Vagina (tissue), 2 donors: ENCODE measurements around the gene TUNAR. TPM values are rescaled to one million over a fixed set of nuclear protein-coding genes. Genes with fewer than 3 reads are reported as not detected.

Experiments
- DNase-seq, 2 donors: peaks; one replicate each; pipeline ENCODE4 v3.0.0-alpha.2; 2017; ENCODE audit errors: extremely low spot score in 2 of 2
- H3K27ac ChIP-seq: fragments of 200-600 bp; sonication (generic); one replicate; pipeline ENCODE4 v1.5.1; 2019
- H3K27me3 ChIP-seq: fragments of 200-600 bp; sonication (generic); one replicate; pipeline ENCODE4 v1.5.1; 2019
- H3K36me3 ChIP-seq, 2 donors: fragments of 200-600 bp; sonication (generic); one replicate each; pipeline ENCODE4 v1.5.1; 2017 to 2019
- H3K4me1 ChIP-seq: fragments of 200-600 bp; sonication (generic); one replicate; pipeline ENCODE4 v1.5.1; 2019
- H3K4me3 ChIP-seq, 2 donors: fragments of 200-600 bp; sonication (generic); 1 replicate in 1 of 2; 2 replicates in 1 of 2; pipeline ENCODE4 v1.5.1; 2016 to 2019
- H3K9me3 ChIP-seq: fragments of 200-600 bp; sonication (generic); one replicate; pipeline ENCODE4 v1.5.1; 2019
- POLR2A ChIP-seq, 2 donors: fragments of 450-650 bp; IDR thresholded peaks; one replicate each; pipeline ENCODE4 v1.6.1; 2017; ENCODE audit warnings: antibody characterized with exemption in 2 of 2, mild to moderate bottlenecking in 2 of 2, moderate library complexity in 2 of 2
- POLR2AphosphoS5 ChIP-seq, 2 donors: sonication (generic); formaldehyde crosslinking; IDR thresholded peaks; one replicate each; pipeline ENCODE4 v1.9.0; 2017; ENCODE audit warnings: antibody characterized with exemption in 2 of 2, mild to moderate bottlenecking in 2 of 2, low read depth in 1 of 2; ENCODE audit not compliant: insufficient read depth in 1 of 2
- intact Hi-C: fragments of 100-400 bp; cut with DNase I; formaldehyde crosslinking; loops from one replicate; pipeline ENCODE4 v1.15.1; 2023
- total RNA-seq: library from RNA; depleted of rRNA; stranded (reverse); fragments of >200 nt; gene quantifications from one replicate; pipeline ENCODE4 v1.2.3, GENCODE V29; 2016
- TF ChIP-seq, protein P1 (sequence below), 3 experiments: fragments of 450-650 bp in 2 of 3; fragments of 200-600 bp in 1 of 3; sonication (generic) in 1 of 3; IDR thresholded peaks; one replicate each; pipeline ENCODE4 v1.5.1; 2017 to 2019; ENCODE audit warnings: antibody characterized with exemption in 3 of 3, mild to moderate bottlenecking in 2 of 3, moderate library complexity in 2 of 3

Gene TUNAR
- total RNA-seq, 1 donor from 2014 or later: not detected

- Histone ChIP-seq H3K9me3 (no peaks in the 10 kb centered on the region), H3K4me3 (no peak overlapping the region), H3K36me3 (no peaks in the 10 kb centered on the region), H3K27ac (no peak overlapping the region), H3K4me1 (no peaks in the 10 kb centered on the region), H3K27me3 (no peaks in the 10 kb centered on the region)
- DNase-seq: no peak
- no peak for TF ChIP-seq POLR2A (IDR thresholded peaks at IDR 0.05)
- TF ChIP-seq POLR2AphosphoS5 (IDR thresholded peaks at IDR 0.05; ENCODE audit: insufficient read depth in 1 of 2, low read depth in 1 of 2): no peak
- TF ChIP-seq, protein P1, sequence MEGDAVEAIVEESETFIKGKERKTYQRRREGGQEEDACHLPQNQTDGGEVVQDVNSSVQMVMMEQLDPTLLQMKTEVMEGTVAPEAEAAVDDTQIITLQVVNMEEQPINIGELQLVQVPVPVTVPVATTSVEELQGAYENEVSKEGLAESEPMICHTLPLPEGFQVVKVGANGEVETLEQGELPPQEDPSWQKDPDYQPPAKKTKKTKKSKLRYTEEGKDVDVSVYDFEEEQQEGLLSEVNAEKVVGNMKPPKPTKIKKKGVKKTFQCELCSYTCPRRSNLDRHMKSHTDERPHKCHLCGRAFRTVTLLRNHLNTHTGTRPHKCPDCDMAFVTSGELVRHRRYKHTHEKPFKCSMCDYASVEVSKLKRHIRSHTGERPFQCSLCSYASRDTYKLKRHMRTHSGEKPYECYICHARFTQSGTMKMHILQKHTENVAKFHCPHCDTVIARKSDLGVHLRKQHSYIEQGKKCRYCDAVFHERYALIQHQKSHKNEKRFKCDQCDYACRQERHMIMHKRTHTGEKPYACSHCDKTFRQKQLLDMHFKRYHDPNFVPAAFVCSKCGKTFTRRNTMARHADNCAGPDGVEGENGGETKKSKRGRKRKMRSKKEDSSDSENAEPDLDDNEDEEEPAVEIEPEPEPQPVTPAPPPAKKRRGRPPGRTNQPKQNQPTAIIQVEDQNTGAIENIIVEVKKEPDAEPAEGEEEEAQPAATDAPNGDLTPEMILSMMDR (IDR thresholded peaks at IDR 0.05): no peak
- intact Hi-C loops: no loop called here
These were observed 6.9 kb upstream of the TUNAR start for GRCh38 chr14:95869776-95870175.

- no peak for DNase-seq
- TF ChIP-seq, protein P1 (IDR thresholded peaks at IDR 0.05): no peak
- TF ChIP-seq POLR2AphosphoS5 (IDR thresholded peaks at IDR 0.05; ENCODE audit: insufficient read depth in 1 of 2, low read depth in 1 of 2): no peak
- TF ChIP-seq POLR2A (IDR thresholded peaks at IDR 0.05): no peak
- Histone ChIP-seq H3K9me3 (no peaks in the 10 kb centered on the region), H3K4me3 (no peak overlapping the region), H3K4me1 (peaks cover 2% of the 10 kb centered on the region), H3K36me3 (no peaks in the 10 kb centered on the region), H3K27ac (no peak overlapping the region), H3K27me3 (no peaks in the 10 kb centered on the region)
- intact Hi-C loops: no loop called here
These were observed 5.9 kb upstream of the TUNAR start for GRCh38 chr14:95870772-95871171.

DNA sequence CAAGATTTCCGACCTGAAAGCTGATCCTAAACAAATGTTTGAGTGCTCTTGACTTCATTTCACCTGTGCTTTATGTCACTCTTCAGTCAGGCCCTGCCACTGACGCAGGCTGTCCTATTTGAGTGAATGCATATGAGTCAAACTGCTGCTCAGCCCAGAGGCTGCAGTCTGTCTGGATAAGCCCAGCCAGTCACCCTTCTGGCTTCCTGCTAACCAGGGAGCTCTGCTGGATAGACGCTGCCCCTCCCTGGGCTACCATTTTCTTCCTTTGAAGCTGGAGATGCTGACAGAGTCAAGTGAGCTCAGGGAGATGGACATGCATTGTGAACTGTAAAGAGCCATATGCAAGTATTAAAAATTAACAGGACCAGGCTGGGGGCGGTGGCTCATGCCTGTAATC is 5.1 kb upstream of the TUNAR start:
- peaks cover 7% of the 10 kb centered on the region for H3K27me3 ChIP-seq

DNA sequence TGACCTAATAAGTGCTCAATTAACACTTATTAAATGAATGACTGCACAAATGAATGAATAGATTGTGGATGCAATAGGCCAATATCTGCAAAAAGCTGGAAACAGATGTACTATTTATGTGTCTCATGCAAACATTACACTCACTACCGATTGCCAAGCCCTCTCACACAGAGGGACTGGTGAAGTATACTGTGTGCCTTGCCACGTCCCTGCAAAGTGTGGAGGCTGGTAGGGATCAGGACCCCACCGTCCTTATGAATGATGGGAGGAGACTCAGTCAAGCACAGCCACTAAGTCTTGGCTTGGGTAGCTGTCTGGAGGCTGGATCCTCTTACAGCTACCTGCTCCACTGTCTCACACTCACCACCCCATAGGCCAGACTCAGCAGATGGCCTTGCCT is 3.9 kb upstream of the TUNAR start:
- H3K4me1 ChIP-seq: peaks cover 15% of the 10 kb centered on the region
- no peaks in the 10 kb centered on the region for H3K36me3 ChIP-seq
- TF ChIP-seq POLR2A (IDR thresholded peaks at IDR 0.05): no peak
- TF ChIP-seq, protein P1 (IDR thresholded peaks at IDR 0.05): no peak
- TF ChIP-seq POLR2AphosphoS5 (IDR thresholded peaks at IDR 0.05; ENCODE audit: insufficient read depth in 1 of 2, low read depth in 1 of 2): no peak
- no peak for DNase-seq
- peaks cover 10% of the 10 kb centered on the region for H3K27me3 ChIP-seq
- H3K27ac ChIP-seq: no peak overlapping the region
- H3K9me3 ChIP-seq: no peaks in the 10 kb centered on the region
- intact Hi-C loops: no loop called here
- no peak overlapping the region for H3K4me3 ChIP-seq

More for the DNA sequence above, 5.1 kb upstream of the TUNAR start:
- H3K4me1 ChIP-seq: peaks cover 9% of the 10 kb centered on the region
- no peak overlapping the region for H3K27ac ChIP-seq
- TF ChIP-seq POLR2AphosphoS5 (IDR thresholded peaks at IDR 0.05; ENCODE audit: insufficient read depth in 1 of 2, low read depth in 1 of 2) (no peak), POLR2A (IDR thresholded peaks at IDR 0.05) (no peak)
- TF ChIP-seq, protein P1 (IDR thresholded peaks at IDR 0.05): no peak
- no peak overlapping the region for H3K4me3 ChIP-seq
- intact Hi-C loops: no loop called here
- H3K9me3 ChIP-seq: no peaks in the 10 kb centered on the region
- peak in 1 of 2 donors; percentile 52 for DNase-seq
- no peaks in the 10 kb centered on the region for H3K36me3 ChIP-seq

DNA sequence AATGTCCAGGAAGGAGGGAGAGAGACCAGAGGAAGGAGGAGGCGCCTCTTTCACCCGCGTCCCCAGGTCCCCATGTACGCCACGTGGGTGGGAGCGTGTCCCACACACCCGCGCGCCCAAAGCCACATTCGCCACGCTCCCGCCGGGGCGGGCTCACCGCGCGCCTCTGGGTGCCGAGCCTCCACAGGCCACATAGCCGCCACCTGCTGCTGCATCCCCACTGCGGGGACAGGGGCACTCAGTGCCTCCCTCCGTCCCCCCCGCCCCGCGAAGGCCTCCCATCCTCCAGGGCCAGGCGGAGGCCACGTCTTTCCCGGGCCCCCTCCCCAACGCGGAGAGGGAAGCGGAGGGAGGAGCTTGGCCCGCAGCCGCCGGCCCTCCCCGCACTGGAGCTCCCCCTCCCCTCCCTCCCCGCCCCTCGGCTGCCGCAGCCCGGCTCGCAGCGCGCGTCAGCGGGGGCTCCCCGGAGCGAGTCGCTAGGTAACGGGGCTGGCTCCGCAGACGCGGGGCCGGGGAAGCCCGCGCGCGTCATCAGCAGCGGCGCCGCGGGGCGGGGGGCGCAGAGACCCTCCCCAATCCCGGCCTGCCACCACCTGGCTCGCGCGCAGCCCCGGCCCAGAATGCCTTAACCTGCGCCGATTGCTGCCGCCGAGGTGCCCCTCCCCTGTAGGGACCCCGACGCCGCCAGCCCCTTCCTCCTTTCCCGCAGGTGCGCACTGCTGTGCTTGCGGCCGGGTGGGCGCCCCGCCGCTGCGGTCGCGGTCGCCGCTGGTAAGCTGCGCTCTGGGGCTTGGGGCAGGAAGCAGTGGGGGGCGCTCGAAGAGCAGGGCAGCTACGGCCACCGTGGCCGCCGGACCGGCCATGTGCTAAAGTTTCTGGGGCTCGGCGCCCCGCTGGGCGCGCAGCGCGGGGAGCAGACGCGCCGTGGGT is 536 bp upstream of the TUNAR start:
- no peak for DNase-seq
- Histone ChIP-seq H3K4me1 (peaks cover 15% of the 10 kb centered on the region), H3K27ac (no peak overlapping the region), H3K9me3 (no peaks in the 10 kb centered on the region), H3K4me3 (peak overlapping the region in 1 of 2 donors; percentile 7), H3K27me3 (peaks cover 10% of the 10 kb centered on the region), H3K36me3 (no peaks in the 10 kb centered on the region)
- no peak for TF ChIP-seq POLR2A (IDR thresholded peaks at IDR 0.05)
- intact Hi-C loops: no loop called here
